ENCODE results near the gene ZDBF2. TPM values are rescaled to one million over a fixed set of nuclear protein-coding genes. Genes with fewer than 3 reads are reported as not detected.

ZDBF2 gene
- total RNA-seq, 1 donor, result 11.8 TPM

DNA sequence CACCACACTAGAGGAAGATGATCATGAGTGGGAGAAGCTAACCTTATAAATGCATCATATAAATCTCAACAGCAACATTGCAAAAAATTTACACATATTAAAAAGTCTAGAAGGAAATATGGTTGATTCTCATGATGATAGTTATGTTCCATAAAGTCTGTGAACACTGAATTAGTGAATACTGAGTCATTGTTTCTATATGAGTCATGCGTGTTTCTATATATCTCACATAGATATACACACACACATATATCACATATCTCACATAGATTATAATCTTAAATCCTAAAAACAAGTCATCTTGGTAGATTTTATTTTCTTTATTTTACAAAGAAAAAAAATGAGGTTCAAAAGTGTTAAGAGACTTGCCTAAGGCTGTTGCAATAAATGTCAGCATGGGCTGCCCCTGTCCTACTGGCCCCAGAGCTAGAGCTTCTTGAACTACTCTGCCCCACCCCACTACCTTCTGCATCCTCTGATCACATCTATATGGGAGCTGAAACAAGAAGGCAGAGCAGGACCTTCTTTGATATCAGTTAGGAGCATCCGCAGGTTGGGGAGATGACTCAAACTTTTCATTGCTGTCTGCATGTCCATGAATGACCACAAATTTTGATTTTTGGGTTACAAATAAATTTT lies 87.1 kb downstream of the ZDBF2 start:
- DNase-seq (ENCODE audit: low read depth), result no peak
- TF ChIP-seq, protein P1, sequence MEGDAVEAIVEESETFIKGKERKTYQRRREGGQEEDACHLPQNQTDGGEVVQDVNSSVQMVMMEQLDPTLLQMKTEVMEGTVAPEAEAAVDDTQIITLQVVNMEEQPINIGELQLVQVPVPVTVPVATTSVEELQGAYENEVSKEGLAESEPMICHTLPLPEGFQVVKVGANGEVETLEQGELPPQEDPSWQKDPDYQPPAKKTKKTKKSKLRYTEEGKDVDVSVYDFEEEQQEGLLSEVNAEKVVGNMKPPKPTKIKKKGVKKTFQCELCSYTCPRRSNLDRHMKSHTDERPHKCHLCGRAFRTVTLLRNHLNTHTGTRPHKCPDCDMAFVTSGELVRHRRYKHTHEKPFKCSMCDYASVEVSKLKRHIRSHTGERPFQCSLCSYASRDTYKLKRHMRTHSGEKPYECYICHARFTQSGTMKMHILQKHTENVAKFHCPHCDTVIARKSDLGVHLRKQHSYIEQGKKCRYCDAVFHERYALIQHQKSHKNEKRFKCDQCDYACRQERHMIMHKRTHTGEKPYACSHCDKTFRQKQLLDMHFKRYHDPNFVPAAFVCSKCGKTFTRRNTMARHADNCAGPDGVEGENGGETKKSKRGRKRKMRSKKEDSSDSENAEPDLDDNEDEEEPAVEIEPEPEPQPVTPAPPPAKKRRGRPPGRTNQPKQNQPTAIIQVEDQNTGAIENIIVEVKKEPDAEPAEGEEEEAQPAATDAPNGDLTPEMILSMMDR (IDR thresholded peaks at IDR 0.05; ENCODE audit: insufficient read depth, low read length), result no peak
- no peak overlapping the region for H3K4me3 ChIP-seq (ENCODE audit: low read depth, low read length)

Small RNA genes lying within 50 kb of the gene (small RNA-seq; reads per million reads assigned to genes)
- gene HMGN1P6, result not detected
- gene RN7SKP260, result not detected

Other genes starting within 250 kb of the ZDBF2 start
- gene INO80D, start 188.5 kb upstream of the ZDBF2 start, total RNA-seq (ENCODE audit: low replicate concordance), result 4.7 and 12.0 TPM in 2 replicates
- gene NDUFS1, start 115.2 kb upstream of the ZDBF2 start, total RNA-seq (ENCODE audit: low replicate concordance), result 121 and 148 TPM in 2 replicates
- gene EEF1B2, start 114.8 kb upstream of the ZDBF2 start, total RNA-seq (ENCODE audit: low replicate concordance), result 674 and 828 TPM in 2 replicates
- 1.9 and 7.8 TPM in 2 replicates for gene ADAM23, start 168.9 kb downstream of the ZDBF2 start, total RNA-seq (ENCODE audit: low replicate concordance)